HG03442 (cell line): Measurements from ENCODE around the gene ARSA.
"Not testable (repeated sequence)": the region's sequence is repeated elsewhere in the genome, so short reads cannot be mapped to it uniquely, and the experiment has no call there.

Experiments
- ATAC-seq: cut with Tn5 transposase; IDR thresholded peaks from one replicate; pipeline ENCODE4 v1.9.1; 2021; ENCODE audit warnings: mild to moderate bottlenecking, moderate library complexity; ENCODE audit not compliant: unreplicated experiment

ARSA gene

DNA sequence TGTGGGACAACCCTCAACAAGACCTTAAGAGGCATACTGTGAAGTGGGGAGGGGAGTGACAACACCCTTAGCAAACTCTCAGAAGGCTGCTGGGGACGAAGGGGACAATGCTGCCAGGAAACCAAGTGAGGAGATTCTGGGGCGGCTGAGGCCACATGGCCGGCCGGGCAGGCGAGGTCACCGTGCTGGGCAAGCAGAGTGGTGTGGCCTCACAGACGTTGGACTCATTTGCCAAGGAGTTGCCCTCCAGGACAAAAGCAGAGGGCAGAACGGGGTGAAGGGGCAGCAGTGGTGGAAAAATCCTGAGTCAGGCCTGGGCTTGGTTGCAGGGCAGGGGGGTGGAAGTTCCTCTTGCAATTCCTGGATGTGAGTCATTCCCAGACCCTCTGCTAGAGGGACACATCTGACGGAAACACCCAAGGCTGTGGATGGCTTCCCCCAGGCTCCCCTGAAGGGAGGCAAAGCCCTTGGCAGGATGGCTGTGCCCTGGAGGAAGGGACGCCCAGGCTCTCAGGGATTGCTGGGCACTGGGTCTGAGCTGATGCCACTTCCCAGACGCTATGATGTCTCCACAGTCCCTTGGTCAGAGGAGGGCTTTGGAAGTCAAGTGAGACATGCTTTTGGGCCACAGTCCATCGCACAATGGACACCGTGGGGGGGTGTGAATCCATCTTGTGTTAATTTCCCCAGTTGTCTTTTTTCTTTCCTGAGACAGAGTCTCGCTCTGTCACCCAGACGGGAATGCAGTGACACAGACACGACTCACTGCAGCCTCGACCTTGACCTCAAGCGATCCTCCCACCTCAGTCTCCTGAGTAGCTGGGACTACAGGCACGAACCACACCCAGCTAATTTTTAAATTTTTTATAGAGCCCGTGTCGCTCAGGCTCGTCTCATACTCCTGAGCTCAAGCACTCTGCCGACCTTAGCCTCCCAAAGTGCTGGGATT lies 28.4 kb upstream of the ARSA start:
- ATAC-seq, result no peak

DNA sequence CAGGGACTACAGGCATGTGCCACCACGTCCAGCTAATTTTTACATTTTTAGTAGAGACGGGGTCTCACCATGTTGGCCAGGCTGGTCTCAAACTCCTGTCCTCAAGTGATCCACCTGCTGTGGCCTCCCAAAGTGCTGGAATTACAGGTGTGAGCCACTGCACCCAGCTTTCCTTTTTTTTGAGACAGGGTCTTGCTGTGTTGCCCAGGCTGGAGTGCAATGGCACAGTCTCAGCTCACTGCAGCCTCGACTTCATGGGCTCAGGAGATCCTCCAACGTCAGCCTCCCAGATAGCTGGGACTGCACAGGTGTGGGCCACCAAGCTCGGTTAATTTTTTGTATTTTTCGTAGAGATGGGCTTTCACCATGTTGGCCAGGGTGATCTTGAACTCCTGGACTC lies 26.7 kb upstream of the ARSA start:
- ATAC-seq, result not testable (repeated sequence)

DNA sequence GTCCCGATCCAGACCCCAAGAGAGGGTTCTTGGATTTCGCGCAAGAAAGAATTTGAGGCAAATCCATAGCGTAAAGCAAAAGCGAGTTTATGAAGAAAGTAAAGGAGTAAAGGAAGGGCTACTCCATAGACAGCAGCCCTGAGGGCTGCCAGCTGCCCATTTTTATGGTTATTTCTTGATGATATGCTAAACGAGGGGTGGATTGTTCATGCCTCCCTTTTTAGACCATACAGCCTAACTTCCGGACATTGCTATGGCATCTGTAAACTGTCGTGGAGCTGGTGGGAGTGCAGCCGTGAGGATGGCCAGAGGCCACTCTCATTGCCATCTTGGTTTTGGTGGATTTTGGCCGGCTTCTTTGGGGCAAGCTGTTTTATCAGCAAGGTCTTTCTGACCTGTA lies 25.3 kb upstream of the ARSA start:
- ATAC-seq, result no peak

DNA sequence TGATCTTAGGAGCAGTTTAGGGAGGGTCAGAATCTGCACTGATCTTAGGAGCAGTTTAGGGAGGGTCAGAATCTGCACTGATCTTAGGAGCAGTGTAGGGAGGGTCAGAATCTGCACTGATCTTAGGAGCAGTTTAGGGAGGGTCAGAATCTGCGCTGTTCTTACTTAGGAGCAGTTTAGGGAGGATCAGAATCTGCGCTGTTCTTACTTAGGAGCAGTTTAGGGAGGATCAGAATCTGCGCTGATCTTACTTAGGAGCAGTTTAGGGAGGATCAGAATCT lies 15.8 kb upstream of the ARSA start:
- not testable (repeated sequence) for ATAC-seq

DNA sequence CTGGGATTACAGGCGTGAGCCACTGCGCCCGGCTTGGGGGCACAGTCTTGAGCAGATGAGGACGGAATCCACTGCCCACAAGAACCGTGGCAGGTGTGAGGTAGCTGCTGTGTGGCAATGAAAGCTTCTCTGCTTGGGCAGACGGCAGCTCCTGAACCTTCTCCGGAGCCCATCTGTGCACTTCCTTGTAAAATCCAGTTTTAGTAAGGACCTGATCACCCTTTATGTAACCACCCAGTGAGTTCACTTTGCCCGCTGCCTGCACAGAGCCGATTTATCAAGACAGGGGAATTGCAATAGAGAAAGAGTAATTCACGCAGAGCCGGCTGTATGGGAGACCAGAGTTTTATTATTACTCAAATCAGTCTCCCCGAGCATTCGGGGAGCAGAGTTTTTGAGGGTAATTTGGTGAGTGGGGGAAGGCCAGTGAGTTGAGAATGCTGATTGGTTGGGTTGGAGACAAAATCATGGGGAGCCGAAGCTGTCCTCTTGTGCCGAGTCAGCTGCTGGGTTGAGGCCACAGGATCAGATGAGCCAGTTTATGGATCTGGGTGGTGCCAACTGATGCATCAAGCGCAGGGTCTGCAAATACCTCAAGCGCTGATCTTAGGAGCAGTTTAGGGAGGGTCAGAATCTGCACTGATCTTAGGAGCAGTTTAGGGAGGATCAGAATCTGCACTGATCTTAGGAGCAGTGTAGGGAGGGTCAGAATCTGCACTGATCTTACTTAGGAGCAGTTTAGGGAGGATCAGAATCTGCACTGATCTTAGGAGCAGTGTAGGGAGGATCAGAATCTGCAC lies 15.3 kb upstream of the ARSA start:
- ATAC-seq, result not testable (repeated sequence)

DNA sequence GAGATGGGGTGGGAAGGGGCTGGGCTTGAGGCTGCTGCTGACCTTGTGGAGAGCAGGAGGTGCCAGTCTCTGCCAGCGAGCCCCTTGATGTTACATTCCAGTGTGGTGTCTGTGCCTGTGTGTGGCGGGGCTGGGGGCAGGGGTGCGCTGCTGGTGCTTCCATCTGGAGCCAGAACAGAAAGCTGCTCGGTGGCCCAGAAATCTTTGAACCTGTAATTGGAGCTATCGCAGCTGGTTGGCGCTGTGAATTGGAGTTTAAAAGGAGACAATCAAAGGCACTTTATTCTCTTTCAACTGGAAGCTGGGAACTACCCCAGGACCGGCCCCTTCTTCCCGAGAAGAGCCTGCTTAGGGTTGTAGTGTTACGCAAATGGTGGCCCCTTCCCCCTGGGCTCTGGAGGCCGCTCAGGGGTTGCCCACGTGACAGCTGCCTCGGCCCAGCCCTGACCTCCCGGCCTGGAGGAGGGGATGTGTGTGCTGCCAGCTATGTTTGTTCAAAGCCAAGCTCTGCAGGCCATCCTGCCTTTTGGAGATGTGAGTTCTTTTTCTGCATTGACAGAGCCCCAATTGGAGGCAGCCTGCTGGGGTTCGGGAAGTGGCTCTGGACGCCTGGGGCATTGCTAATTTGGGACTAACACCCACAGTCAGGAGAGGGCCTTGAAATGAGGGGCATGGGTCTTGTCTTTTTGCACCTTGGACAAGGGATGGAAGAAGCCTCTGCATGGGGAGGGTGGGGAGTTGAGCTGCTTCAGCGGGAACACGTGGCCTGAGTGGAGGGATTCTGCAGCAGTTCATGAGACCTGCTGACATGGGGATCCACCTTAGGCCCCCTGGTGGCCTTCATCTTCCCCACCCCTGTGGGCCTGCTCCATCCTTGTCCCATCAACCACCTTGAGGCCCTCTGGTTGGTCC lies 14.0 kb upstream of the ARSA start:
- no peak for ATAC-seq

DNA sequence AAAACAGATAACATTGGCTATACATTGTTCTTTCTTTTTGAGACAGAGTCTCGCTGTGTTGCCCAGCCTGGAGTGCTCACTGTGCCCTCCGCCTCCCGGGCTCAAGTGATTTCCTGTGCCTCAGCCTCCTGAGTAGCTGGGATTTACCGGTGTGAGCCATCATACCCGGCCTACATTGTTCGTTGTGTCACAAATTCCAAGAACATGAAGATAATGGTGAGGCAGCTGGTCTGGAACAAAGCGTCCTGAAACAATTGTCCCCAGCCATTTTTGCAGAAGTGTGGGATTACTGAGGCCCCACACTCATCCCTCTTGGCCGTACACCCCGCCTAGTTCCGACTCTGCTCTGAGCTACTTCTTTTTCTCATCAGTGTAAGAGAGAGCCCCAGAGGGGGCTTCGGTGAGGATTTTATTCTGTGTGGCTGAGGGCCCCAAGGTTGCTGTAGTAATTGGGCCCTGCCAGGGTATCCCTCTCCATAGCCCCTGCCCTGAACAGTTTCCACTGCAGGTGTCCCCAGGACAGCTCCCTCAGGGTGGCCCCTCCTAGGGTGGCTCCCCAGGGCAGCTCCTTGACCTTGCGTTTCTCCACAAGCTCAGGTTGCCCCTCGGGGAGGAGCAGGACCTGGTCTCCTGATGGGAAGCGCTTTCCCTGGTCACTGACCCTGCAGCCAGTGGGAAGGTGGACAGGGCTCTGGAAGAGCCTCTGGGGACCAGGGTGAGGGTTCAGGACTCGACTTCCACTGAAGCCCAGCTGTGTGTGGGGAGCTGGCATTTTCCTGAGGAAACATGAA lies 13.1 kb upstream of the ARSA start:
- ATAC-seq, result no peak

DNA sequence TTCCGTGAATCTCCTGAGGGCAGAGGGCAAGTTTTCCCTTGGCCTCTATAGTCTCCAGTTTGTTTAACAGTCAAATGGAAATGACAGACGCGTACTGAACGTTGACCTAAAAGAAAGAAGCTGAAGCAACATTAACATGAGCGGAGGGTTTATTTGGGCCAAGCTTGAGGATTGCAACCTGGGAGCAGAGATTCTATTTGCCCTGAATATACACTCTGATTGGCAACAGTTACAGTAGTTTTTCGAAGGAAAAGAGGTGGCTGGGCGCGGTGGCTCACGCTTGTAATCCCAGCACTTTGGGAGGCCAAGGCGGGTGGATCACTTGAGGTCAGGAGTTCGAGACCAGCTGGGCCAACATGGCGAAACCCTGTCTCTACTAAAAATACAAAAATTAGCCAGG lies 12.3 kb upstream of the ARSA start:
- not testable (repeated sequence) for ATAC-seq

DNA sequence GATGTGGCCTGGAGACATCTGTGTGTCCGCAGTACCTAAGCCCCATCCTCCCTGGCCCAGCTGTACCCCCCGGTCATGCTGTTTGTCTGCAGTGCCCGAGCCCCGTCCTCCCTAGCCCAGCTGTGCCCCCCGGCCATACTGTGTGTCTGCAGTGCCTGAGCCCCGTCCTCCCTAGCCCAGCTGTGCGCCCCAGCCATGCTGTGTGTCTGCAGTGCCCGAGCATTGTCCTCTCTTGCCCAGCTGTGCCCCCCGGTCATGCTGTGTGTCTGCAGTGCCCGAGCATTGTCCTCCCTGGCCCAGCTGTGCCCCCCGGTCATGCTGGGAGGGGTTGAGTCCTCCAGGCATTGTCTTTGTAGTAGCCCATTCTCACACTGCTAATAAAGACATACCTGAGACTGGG lies 7.6 kb upstream of the ARSA start:
- no peak for ATAC-seq

DNA sequence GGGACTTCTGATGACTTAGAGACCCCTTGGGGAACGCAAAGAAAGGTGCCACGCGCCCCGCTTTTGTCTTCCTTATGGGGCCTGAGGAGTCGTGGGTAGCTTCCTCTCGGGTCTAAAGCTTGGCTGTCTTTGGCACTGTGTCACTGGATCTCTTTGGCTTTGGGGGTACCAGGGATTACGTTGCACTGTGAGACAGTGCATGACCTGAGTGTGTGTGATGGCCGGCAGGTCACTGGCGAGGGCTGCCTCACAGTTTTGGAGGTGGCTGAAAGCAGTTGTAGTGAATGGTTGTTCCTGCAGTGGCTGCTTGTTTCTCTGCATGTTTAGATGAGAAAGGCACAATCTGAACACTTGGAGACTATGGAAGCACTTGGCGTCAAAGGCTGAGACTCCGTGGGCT lies 5.8 kb upstream of the ARSA start:
- ATAC-seq, result no peak

DNA sequence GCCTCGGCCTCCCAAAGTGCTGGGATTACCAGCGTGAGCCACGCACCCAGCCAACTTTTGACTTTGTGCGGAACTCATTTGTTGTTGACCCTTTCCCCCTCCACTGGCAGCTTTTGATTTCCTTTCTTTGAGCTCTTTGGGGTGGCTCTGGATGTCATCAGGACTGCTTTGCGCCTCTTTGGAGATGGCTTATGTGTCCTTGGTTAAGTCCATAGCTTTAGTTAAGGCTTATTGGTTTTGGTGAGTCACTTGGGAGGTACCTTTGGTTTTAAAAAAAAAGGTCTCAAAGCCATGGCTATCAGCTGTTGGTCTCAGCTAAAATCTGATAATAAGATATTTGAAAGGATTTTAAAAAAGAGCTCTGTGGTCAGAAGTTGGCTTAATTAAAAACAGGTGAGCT lies 5.1 kb upstream of the ARSA start:
- no peak for ATAC-seq

DNA sequence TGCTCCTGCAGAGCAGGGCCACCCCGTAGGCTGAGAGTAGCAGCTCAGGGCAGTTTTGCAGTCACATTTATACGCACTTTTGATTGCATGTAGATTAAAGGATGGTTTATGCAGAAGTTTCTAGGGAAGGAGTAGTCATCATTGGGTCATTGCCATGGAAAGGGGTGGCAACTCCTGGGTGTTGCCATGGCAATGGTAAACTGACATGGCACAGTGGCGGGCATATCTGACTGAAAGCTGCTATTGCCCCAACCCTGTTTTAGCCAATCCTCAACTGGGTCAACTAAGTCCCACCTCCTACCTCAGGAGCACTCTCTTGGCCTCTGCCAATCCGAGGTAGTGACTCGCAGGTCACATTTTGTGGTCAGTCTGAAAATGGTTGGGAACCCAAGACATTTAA lies 2.4 kb upstream of the ARSA start:
- no peak for ATAC-seq

DNA sequence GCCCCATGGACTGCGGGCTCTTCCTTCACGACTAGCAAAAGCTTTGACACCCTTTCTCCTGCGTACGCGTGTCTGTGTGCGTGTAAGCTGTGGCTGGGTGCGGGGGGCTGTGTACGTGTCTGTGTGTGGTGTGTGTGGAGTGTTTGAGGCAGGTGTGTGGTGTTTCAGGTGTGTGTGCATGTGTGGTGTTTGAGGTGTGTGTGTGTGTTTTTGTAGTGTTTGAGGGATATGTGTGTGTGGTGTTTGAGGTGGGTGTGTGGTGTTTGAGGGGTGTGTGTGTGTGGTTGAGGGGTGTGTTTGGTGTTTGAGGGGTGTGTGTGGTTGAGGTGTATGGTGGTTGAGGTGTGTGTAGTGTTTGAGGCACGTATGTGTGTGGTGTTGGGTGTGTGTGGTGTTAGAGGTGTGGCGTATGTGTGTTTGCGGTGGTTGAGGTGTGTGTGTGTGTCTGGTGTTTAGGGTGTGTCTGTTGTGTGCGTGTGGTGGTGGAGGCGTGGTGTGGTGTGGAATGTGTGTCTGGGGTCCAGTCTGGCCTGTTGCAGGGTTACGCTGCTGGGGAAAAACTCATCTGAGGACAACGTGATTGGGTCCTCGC lies 687 bp upstream of the ARSA start:
- ATAC-seq, result no peak

DNA sequence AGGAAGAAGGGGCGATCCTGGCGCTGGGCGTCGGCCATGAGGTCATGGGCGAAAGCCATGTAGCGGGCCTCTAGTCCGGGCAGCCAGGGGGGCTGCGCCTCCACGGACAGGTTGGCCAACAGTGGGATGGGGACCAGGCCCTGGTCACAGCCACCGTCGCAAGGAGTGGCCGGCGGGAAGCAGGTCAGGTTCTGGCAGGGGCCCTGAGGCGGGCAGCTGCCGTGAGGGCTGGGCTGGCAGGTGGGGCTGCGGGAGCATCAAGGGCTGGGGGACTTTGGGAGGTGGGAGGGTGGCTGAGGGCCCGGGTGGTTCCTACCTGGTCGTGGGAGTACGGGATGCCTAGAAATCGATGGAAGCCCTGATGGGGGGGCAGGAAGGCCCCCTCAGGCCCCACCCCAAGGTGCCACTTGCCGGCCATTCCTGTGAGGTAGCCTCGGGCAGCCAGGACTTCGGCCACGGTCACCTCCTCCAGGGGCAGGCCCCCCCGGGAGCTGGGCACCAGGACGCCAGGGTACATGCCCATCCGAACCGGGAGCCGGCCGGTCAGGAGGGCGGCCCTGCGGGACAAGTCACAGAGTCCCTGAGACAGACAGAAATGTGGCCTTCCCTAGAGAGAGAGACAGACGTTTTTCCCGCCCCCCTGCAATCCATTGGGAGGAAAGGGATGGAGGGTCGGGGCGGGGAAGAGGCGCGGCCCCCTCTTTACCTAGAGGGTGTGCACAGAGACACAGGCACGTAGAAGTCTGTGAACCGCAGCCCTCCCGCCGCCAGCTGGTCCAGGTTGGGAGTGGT lies 906 bp downstream of the ARSA start:
- ATAC-seq, result no peak

DNA sequence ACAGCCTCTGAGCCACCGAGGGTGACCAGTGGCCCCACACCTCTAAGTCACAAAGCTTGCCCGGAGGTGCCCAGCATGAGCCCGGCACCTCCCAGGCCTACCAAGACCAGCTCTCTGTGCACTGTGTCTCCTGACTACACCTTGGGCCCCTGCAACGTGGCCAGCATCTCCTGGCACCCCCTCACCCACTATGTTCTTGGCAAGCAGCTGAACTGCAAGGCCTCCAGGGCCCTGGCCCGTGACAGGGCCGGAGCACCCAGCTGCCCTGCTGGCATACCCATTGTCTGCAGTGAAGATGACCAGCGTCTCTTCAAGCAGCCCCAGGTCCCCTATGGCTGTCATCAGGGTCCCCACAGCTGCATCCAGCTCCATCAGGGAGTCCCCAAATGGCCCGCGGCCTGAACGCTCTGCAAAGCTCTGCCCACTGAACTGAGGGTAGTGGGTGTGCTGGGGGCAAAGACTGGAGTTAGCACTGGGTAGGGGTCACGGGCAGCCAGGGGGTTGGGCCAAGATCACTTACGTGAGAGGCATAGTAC lies 1.6 kb downstream of the ARSA start:
- ATAC-seq, result no peak

DNA sequence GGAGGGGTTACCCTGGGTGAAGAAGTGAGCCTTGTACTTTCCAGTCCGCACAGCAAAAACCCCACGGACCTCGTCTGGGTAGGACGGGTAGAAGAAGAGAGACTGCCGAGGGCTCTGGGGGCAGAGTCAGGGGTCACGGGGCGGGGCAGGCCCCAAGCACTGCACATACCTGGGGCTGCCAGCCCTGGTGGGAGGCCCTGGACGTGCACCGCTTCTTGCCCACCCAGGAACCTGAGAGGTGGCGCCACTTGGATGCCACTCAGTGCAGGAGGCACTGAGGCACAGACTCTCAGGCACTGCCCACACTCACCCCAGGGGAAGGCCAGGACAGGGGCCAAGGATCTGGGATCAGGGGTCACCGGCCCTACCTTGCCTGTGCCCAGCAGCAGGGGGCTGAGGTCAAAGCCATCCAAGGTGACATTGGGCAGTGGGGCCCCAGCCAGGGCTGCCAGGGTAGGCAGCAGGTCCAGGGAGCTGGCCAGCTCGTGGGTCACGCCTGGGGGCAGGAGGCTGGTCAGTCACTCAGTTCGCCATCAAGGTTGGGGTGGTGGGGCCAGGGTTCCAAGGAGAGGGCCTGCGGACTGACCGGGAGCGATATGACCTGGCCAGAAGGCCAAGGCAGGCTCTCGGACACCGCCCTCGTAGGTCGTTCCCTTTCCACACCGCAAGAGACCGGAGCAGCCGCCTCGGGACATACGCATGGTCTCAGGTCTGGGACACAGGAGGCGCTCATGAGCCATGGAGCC lies 2.2 kb downstream of the ARSA start:
- no peak for ATAC-seq

DNA sequence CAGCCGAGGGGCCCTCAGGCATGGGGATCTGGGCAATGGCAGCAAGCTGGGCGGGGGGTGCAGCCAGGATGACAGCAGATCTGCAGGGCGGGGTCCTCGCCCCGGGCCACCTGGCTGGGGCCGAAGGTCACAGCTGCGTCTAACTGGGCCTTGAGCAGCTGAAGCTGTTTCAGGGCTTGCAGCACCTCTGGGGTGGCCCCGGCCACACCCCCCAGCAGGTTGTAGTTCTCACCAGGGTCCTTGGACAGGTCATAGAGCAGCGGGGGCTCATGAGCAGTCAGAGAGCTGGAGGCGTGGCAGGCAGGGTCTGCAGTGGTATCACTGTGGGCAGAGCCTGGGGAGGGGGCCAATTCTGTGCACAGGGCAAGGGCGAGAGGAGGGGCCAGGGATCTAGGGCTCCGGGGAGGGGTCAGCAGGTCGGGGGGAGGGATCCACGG lies 2.8 kb downstream of the ARSA start:
- ATAC-seq, result no peak
